H1 (cell line): ENCODE data around the gene MYH11. TPM values are rescaled to one million over a fixed set of nuclear protein-coding genes. Genes with fewer than 3 reads are reported as not detected.

ENCODE experiments used
- KDM1A ChIP-seq: fragments of 200-600, 300-600 bp; sonication (generic); IDR thresholded peaks from 2 replicates; pipeline ENCODE4 v1.7.1; 2016; ENCODE audit warnings: mild to moderate bottlenecking, low read length, borderline replicate concordance
- POLR2A ChIP-seq, 2 experiments: IDR thresholded peaks; 1 replicate in 1 of 2; 2 replicates in 1 of 2; pipeline ENCODE4 v1.6.1; 2011; ENCODE audit warnings: low read depth in 2 of 2, low read length in 2 of 2, mild to moderate bottlenecking in 2 of 2; ENCODE audit errors: control extremely low read depth in 1 of 2
- SRF ChIP-seq: IDR thresholded peaks from 2 replicates; pipeline ENCODE4 v1.6.1; 2011; ENCODE audit warnings: mild to moderate bottlenecking, low read depth, low read length, moderate library complexity
- polyA plus RNA-seq, 7 experiments: library from polyadenylated mRNA; depleted of rRNA in 3 of 7; stranded (reverse) in 5 of 7; unstranded in 2 of 7; fragments of >200 nt in 5 of 7; fragments of 200-250 nt in 2 of 7; gene quantifications; 1 replicate in 5 of 7; 2 replicates in 1 of 7; 4 replicates in 1 of 7; pipeline versions ENCODE4 v1.2.1 to v1.2.3, GENCODE V29; 2011 to 2013; ENCODE audit warnings: missing spikeins in 2 of 7, mixed read lengths in 2 of 7
- total RNA-seq: library from RNA; stranded (reverse); fragmentation: NEBNext Ultra II Directional; extraction: Animal tissue kit (Norgen Biotek cat#: 25700); gene quantifications from 2 replicates; pipeline ENCODE4 v1.2.1, GENCODE V29; 2021

The MYH11 gene
- total and polyA plus RNA-seq, 2 of the 8 experiments (the other 6 are each of a cell fraction or from before 2014, with no cell fraction given): 0.11 to 0.78 TPM

- no peak for TF ChIP-seq SRF
- TF ChIP-seq POLR2A (IDR thresholded peaks at IDR 0.05; ENCODE audit: control extremely low read depth in 1 of 2, low read depth in 2 of 2, low read length in 2 of 2): no peak
- TF ChIP-seq KDM1A: no peak
These were observed 45.9 kb downstream of the MYH11 start (continued) for GRCh38 chr16:15810949-15811348.
